ENCODE data around the gene C10orf143. TPM values are rescaled to one million over a fixed set of nuclear protein-coding genes. Genes with fewer than 3 reads are reported as not detected.
"Not testable (repeated sequence)": the region's sequence is repeated elsewhere in the genome, so short reads cannot be mapped to it uniquely, and the experiment has no call there.

C10orf143 gene
- total RNA-seq, 1 experiment from 2014 or later, result not detected

DNA sequence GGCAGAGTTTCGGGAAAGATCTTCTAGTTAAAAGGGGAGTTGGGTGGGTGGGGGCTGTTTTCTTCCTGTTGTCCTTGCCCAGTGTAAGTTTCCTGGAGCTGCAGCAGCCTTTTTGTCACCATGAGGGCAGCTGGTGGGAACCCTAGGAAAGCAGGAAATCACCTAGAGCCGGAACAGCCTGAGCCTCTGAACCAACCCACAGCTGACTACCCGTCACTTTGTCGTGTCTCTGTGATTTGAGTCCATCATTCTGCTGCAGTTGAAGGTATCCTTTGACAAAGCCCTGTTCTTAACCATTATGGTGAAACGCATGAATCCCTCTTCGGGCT, 1.2 kb upstream of the C10orf143 start:
- no peak for DNase-seq (ENCODE audit: low read depth)

DNA sequence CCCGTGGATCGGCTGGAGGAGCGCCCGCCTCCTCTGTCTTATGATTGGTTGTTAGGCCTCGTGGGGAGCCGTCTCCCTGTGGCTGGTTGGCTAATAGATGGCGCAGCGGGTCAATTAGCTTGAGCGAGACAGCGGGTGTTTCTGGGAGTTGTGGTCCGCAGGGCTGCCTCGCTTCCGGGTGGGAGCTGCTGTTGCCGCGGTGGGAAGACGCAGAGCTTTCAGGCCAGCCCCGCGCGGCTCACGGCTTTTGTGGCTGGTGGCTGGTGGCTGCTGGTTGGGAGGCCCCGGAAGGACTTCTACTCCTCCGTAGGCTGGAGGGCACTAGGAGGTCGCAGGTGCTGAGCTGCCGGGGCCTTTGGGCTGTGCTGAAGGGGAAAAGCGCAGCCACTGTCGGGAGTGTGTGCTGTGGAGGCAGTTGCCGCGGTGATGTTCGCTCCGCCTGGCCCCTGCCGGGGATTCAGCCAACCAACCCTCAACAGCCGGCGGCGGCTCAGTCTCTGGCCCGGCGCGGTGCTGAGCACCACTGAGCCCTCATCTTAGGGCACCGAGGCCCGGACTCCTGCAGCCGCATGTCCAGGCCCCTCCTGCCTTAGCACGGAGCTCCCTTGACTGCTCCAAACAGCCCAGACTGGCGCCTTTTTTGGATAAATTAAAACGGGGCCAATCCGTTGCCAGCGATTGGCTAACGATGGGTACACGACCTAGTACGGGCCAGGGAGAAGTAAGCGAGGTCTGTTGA, 652 bp upstream of the C10orf143 start:
- peak; percentile 97 for DNase-seq (ENCODE audit: low read depth)

DNA sequence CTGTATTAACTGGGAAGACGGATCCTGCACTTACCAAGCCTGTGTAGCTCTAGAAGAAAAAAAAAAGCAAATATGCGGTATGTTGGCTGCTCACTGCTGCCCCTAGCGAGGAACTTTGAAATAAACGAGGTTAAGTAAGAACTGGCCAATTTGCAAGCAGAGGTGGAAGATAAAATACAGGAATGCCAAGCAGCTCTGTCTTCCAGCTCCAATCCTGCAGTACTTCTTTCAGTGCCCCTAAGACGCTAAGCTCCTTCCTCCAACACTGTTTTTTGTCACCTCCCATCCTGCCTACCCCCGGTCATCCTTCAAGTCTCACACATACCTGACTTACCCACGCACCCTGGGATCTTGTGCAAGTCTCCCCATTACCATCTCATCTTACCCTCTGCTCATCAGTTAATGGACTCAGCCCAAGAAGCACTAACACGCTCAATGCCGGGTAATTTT, 809 bp downstream of the C10orf143 start:
- peak; percentile 78 for DNase-seq (ENCODE audit: low read depth)

DNA sequence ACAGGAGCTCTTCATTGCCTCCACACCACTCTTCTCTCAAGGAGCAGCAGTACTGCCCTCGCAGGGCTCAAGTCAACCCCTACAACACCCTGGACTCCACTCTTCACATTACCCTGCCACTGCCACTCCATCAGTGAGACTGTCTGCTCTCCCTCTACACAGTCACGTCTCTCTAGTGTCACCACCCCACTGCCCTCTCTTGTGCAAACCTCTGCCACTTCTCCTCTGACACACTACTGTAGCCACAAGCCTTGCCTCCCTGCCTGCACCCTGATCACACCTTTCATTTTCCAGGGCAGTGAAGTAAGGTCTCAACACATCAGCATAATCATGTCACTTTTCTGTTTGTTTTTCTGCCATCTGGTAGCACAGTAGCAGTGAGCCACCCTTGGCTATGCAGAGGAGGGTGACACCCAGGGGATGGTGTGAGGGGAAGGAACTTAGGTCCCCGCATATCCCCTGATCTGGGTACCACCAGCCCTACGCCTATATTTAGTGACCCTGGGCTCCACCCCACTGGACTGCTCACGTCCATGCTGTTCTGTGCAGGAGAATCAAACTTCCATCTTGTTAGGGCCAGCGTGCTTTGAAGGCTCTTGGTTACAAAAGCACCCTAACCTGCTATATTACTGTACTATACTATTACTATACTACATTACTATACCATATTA, 1.6 kb downstream of the C10orf143 start:
- no peak for DNase-seq (ENCODE audit: low read depth)

DNA sequence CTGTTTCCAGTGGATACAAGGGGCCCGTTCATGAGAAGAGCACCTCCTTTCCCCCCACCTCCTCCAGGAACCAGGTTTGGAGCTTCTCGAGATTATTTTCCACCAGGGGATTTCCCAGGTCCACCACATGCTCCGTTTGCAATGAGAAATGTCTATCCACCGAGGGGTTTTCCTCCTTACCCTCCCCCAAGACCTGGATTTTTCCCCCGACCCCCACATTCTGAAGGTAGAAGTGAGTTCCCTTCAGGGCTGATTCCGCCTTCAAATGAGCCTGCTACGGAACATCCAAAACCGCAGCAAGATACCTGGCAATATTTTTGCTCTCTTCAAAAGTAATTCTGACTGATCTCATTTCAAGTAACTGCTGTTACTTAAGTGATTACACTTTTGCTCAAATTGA, 2.5 kb downstream of the C10orf143 start:
- not testable (repeated sequence) for DNase-seq (ENCODE audit: low read depth)

DNA sequence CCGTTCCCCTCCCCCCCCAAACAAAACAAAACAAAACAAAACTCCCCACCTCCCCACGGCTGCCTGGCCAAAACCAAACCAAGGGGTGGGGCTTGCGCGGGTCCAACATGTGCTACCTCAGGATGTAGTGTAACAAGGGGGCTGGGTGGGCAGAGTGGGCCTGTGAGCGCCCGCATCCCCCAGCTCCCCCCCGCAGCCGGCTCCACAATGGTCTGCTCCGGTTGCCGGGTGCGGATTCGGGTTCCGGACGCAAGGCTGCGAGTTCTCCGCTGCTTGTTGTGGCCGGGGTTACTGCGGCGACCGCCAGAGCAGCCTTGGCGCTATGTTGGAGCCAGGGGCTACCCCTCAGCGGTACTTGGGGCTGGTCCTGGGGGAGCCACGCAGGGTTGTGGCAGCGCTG, 4.9 kb downstream of the C10orf143 start:
- DNase-seq (ENCODE audit: low read depth), result no peak

DNA sequence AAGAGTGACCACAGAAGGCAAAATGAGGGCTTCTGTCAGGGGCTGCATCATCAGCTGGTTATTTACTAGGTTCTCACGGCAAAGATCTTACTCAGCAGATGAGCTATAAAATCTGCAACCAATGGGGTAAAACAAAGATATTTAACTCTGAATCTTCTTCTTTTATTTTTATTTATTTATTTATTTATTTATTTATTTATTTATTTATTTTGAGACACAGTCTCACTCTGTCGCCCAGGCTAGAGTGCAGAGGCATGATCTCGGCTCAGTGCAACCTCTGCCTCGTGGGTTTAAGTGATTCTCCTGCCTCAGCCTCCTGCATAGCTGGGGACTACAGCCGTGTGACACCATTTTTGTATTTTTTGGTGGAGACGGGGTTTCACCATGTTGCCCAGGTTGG, 11.3 kb downstream of the C10orf143 start:
- DNase-seq (ENCODE audit: low read depth), result no peak

DNA sequence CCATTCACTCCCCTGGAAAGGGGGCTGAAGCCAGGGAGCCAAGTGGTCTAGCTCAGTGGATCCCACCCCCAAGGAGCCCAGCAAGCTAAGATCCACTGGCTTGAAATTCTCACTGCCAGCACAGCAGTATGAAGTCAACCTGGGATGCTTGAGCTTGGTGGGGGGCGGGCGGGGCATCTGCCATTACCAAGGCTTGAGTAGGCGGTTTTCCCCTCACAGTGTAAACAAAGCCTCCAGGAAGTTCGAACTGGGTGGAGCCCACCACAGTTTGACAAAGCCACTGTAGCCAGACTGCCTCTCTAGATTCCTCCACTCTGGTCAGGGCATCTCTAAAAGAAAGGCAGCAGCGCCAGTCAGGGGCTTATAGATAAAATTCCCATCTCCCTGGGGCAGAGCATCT, 20.1 kb downstream of the C10orf143 start:
- not testable (repeated sequence) for DNase-seq (ENCODE audit: low read depth)

DNA sequence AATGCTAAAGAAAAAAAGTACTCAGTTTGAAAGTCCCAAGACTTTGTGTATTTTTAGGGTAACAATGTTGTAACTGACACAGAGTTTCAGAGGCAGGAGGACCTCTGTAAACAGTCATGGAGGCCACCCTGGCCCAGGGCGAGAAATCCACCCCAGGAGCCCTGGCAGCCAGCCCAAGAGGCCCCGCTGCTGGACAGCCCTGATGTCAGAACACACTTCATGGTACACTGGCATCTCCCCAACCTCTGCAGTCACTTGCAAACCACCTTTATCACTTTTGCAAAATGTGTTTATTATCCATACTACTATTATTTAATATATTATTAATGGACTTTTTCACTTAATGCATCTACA, 30.2 kb downstream of the C10orf143 start:
- DNase-seq (ENCODE audit: low read depth), result no peak

DNA sequence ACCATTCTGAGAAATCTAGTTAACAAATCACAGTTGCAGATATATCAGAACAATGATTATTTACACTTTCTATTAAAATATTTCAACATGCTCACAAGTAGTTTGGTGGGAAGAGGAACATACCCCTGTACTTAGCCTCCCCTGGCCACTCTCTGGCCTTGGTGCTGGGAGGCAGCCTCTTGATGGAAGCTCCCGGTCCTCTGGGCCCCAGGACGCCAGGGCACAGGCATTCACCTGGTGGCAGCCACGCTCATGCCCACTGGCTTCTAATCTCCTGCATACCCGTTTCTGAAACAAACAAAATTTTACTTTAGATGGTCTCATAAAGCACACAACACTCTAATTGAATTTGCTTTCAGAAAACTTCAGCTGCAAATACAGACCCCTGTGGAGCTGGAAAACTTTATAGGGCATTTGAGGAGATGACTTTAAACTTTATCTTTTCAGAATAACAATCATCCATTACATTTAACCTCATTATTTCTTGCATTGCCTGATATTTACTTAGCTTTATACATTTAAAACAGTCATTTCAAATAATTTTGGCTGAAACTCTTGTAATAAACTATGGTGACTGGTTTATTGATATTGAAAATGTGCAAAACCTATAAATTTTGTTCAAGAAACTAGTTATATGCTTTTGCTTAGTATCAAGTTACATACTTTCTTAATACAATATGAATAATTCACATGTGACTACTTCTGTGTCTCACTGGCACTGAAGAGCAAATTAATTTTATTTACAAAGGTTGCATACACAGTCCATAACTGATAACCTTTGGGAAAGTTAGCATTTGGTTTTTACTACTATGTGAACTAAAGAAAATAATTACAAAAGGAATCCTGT, 30.8 kb downstream of the C10orf143 start:
- DNase-seq (ENCODE audit: low read depth), result no peak

DNA sequence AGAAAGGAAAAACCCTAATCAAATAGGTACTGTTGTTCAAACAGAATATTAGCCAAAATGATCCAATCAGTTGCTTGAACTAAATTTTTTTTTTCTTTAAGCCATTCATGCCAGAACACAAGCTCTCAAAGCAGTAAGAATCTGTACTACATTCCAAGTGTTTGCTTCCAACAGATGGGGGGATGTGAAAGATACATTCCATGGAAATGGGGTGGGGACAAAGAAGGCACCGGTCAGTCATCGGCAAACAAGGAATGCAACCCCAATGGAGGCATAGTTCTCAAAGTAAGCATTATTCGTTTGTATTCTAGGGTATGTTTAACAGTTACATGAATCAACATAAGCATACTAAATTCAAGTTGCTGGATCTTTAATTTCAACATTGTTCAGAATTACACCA, 32.5 kb downstream of the C10orf143 start:
- no peak for DNase-seq (ENCODE audit: low read depth)

DNA sequence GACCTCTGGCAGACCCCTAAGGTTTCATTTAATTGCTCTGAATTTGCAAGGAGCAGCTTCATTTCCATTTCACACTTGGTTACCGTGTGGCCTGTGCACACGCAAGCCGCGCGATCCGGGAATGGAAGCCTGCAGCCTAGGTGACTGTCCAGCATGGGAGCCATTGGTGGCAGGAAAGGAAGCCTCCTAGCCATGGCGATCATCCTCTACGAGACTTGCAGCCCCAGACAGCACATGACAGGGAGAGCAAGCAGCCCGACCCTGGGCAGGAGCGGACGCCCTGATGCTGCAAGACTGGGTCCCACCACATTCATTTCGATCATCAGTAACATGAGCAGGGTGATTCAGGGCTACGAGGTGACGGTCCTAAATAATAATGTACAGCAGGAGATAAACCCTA, 33.9 kb downstream of the C10orf143 start:
- DNase-seq (ENCODE audit: low read depth), result no peak

DNA sequence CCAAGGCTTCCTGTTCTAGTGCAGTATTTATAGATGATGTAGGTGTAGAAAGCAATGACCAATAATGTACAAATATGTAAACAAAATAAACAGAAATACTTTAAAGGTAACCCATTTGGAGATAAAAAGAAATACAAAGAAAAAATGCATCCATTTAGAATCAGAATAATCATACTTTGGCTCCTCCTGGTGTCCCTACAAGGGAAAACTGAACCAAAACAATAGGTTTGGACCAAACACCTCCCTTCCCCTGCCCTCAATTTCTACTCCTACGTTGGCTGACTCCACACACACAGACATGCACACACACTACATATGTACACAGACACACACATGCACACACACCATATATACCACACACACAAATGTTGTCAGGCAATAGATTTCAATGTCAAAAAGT, 36.0 kb downstream of the C10orf143 start:
- no peak for DNase-seq (ENCODE audit: low read depth)

DNA sequence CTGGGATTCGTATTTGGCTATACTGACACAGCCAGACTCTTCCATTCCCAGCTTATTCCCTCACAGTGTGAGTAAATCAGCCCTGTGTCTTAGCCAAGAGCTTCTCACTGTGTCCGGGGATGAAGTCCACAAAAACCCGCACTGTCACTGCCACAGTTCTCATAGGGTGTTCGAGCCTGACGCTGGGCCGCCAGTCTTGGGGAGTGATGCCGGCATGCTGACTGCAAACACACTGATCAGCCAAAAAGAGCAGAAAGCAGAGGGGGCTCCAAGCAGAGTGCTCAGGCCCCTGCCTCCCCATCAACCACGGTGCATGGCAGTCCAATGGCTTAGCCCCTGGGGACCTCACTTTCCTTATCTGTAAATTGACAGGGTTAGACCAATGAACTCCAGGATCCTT, 36.7 kb downstream of the C10orf143 start:
- DNase-seq (ENCODE audit: low read depth), result no peak

DNA sequence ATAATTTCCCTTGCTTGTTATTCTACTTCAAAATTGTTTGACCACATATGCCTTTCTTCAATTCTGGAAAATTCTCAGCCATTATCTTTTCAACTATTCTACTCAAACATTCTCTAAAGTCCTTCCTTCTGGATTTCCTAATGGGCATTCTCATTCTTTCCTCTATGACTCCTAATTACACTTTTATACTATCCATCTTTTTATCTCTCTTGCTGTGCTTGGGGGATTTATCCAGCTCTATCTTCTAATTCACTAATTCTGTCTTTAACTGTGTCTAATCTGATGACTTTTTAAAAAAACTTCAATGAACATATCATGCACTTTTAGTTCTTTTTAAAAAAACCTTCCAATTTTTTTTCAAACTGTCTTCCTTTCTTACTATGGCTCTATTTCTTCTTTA, 38.4 kb downstream of the C10orf143 start:
- DNase-seq (ENCODE audit: low read depth), result no peak

DNA sequence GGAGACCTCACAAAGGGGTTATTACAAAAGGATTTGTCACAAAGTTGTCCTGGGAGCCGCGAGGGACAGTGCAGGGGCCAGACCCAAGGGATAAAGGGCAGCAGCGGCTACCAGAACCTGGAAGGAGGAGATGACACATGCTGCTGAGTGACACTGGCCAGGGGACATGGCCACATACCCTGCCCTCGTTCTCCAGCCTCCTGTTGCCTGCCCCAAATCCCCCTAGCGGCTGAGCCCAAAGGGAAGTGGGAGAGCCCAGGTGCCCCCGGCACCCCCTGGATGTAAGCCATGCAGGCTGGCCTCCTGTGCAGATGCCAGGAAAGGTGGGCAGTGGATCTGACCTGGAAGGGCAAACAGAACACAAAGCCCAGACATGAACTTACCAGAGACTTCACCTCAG, 42.7 kb downstream of the C10orf143 start:
- DNase-seq (ENCODE audit: low read depth), result no peak

DNA sequence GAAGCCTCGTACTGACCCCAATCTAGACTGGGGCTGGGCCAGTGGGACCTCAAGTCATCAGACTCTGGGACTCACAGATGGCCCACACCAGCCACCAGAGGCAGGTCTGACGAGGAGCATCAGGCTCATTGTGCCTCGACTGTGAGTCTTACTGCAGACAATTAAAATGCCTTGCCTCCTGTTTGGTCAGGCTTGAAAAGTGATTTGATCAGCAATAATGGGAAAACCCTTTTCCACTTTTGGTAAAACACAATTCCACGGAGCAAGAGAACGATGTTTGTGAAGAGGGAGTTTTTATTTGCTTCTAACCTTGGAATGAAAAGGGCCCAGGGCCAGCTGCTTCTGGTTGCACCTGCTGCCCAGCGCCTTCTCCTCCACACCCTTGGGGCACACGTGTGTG, 43.9 kb downstream of the C10orf143 start:
- no peak for DNase-seq (ENCODE audit: low read depth)

DNA sequence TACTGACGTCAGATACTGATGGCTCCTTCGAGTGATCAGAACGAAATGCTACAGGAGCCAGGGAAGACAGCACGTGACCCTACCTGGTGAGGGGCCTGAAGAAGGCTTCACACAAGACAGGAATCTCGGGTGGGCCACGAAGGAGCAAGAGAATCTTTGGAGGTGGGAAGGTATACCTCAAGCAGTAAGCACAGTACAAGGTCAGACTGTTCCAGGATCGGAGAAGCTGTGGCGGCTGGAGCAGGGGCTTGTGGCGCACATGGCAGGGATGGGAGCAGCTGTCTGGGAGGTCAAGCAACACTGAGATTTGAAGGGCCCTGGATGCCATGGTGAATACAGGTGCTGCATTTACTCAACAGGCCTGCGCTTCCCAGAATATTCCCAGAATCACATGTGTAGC, 45.4 kb downstream of the C10orf143 start:
- no peak for DNase-seq (ENCODE audit: low read depth)

DNA sequence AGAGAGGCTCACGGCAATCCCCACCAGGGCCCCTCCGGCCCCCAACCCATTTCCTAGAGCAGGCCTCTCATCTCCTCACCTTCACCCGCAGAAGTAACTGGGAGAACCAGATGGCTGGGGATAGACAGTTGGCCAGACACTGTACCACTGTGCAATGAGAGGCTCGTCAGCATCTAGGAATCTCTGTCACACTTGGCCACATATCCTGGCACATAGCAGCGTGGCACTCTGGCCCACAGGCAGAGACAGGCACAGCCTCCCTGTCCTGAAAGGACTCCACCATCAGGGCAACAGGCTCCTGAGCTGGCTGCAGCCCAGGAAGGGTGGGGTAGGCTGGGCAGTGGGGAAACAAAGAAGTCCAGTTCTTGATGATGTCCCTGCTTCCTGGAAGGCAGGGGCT, 45.8 kb downstream of the C10orf143 start:
- DNase-seq (ENCODE audit: low read depth), result no peak

DNA sequence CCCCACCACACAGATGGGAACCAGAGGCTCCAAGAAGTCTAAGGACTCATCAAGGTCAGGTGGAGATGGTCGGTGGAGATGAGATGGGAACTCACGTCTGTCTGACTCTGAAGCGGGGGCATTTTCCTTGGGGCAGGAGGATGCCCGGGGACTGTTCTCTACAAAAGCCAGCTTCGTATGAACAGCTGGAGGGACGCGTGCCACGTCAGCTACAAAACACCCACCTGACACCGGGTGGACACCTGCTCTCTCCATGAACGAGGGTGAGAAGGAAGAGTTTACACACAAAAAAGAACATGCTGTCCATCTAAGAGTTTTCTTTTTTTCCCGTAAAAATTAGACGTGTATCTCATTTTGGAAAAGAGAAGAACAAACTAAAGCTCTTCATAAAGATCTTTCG, 47.7 kb downstream of the C10orf143 start:
- no peak for DNase-seq (ENCODE audit: low read depth)

DNA sequence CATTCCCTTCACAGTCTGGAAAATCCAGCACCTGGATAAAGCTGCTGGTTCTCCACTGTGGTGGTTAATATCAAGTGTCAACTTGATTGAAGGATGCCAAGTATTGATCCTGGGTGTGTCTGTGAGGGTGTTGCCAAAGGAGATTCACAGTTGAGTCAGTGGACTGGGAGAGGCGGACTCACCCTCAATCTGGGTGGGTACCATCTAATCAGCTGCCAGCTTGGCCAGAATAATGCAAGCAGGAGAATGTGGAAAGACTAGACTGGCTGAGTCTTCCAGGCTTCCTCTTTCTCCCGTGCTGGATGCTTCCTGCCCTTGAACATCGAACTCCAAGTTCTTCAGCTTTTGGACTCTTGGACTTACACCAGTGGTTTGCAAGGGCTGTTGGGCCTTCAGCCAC, 48.4 kb downstream of the C10orf143 start:
- DNase-seq (ENCODE audit: low read depth), result no peak

DNA sequence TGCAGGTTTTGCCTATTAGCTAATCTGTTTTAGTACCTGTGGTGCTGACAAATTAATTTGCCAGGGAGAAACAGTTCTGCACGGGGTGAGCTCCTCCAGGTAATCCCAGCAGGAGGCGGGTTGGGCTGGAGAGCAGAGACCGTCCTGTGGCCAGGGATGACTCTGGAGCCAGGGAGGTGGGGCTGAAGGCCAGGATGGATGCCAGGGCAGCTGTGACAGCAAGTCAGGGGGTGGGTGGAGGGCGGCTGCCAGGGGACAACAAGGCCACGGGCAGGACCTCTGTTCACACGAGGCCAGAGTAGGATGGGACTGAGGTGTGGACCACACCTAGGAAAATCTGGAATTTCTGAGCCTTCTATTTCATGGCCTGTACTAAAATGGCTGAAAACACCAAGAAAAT, 48.9 kb downstream of the C10orf143 start:
- no peak for DNase-seq (ENCODE audit: low read depth)

DNA sequence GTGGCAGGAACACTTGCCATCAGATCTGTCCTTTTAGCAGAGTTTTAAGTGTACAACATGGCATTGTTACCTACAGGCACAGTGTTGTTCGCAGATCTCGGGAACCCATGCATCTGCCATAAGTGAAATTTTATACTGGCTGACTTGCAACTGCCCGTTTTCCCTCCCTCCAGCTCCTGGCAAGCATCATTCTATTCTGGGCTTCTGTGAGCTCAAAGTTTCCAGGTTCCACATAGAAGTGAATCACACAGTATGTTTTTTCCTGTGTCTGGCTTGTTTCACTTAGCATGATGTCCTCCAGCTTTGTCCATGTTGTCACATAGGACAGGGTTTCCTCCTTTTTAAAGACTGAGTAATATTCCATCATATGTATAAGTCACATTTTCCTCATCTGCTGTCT, 56.6 kb downstream of the C10orf143 start:
- no peak for DNase-seq (ENCODE audit: low read depth)
